K562 (cell line): ENCODE results near the gene STK11. TPM values are rescaled to one million over a fixed set of nuclear protein-coding genes. Genes with fewer than 3 reads are reported as not detected.

Experiments
- CHD7 ChIP-seq: fragments of 200-600 bp; sonication (generic); IDR thresholded peaks from one replicate; pipeline ENCODE4 v1.6.1; 2012; ENCODE audit warnings: mild to moderate bottlenecking, low read depth, low read length, inconsistent platforms
- EP400 ChIP-seq: fragments of 450-650 bp; IDR thresholded peaks from 2 replicates; pipeline ENCODE4 v1.6.1; 2017; ENCODE audit warnings: antibody characterized with exemption, mild to moderate bottlenecking, moderate library complexity
- GMEB1 ChIP-seq: fragments of 250-450 bp; sonication (Bioruptor Pico); IDR thresholded peaks from 2 replicates; pipeline ENCODE4 v1.4.0; 2020; ENCODE audit warnings: mild to moderate bottlenecking
- MTA1 ChIP-seq: fragments of 450-650 bp; IDR thresholded peaks from 2 replicates; pipeline ENCODE4 v1.6.1; 2017; ENCODE audit warnings: borderline replicate concordance
- PHTF2 ChIP-seq: fragments of 250-450 bp; sonication (Bioruptor Pico); IDR thresholded peaks from 2 replicates; pipeline ENCODE4 v1.5.0; 2021; ENCODE audit warnings: mild to moderate bottlenecking
- POLR2H ChIP-seq: IDR thresholded peaks from 2 replicates; pipeline ENCODE4 v1.6.1; 2016; ENCODE audit warnings: missing genetic modification characterization, low read depth, mild to moderate bottlenecking, control low read depth, missing compliant biosample characterization, moderate library complexity
- SFPQ ChIP-seq: fragments of 200-400 bp; formaldehyde crosslinking; IDR thresholded peaks from 2 replicates; pipeline ENCODE4 v1.6.1; 2017; ENCODE audit warnings: mild to moderate bottlenecking, low read depth, low read length, moderate library complexity
- SUPT5H ChIP-seq: fragments of 450-650 bp; IDR thresholded peaks from 2 replicates; pipeline ENCODE4 v1.6.1; 2016
- WHSC1 ChIP-seq: IDR thresholded peaks from one replicate; pipeline ENCODE4 v1.6.1; 2012; ENCODE audit warnings: low read length, control low read depth, inconsistent platforms
- ZBTB1 ChIP-seq: sonication (generic); formaldehyde crosslinking; IDR thresholded peaks from 2 replicates; pipeline ENCODE4 v1.8.1; 2023; ENCODE audit warnings: missing genetic modification reagents, low read depth, mild to moderate bottlenecking, borderline replicate concordance
- ZNF589 ChIP-seq: fragments of 200-800 bp; sonication (Bioruptor generic); IDR thresholded peaks from 2 replicates; pipeline ENCODE4 v1.6.1; 2016; ENCODE audit warnings: low read depth, missing genetic modification characterization, missing compliant biosample characterization
- ZNF644 ChIP-seq: fragments of 200-800 bp; sonication (Bioruptor generic); IDR thresholded peaks from 2 replicates; pipeline ENCODE4 v1.6.1; 2016; ENCODE audit warnings: low read depth, missing genetic modification characterization, missing compliant biosample characterization
- polyA plus RNA-seq, 8 experiments: library from polyadenylated mRNA; depleted of rRNA in 4 of 8; stranded (reverse) in 5 of 8; unstranded in 3 of 8; fragments of >200 nt; fragmentation: Nextera tagmentation in 2 of 8; fragmentation: Illumina TruSeq in 1 of 8; extraction: Ambion mirVana in 2 of 8; extraction: Trizol in 1 of 8; gene quantifications; 2 replicates each; pipeline versions ENCODE4 v1.2.1 to v1.2.3, GENCODE V29; 2011 to 2014; ENCODE audit warnings: inconsistent platforms in 1 of 8, missing spikeins in 1 of 8
- total RNA-seq, 7 experiments: library from RNA; depleted of rRNA in 6 of 7; stranded (reverse); fragments of >200 nt in 6 of 7; fragmentation: Illumina TruSeq in 2 of 7; extraction: Trizol in 2 of 7; gene quantifications; 2 replicates each; pipeline versions ENCODE4 v1.2.1 to v1.2.3, GENCODE V29; 2011 to 2021; ENCODE audit warnings: low replicate concordance in 1 of 7

The STK11 gene
- total and polyA plus RNA-seq, 9 of the 15 experiments (the other 6 are each of a cell fraction or from before 2014, with no cell fraction given), result 0.15 to 96.5 (median 31.7) TPM

- TF ChIP-seq CHD7 (no peak), WHSC1 (no peak), SFPQ (no peak), ZNF644 (no peak), EP400 (no peak), PHTF2 (CRISPR knock-in tag) (no peak), SUPT5H (peak; percentile 91), ZNF589 (CRISPR knock-in tag) (no peak), POLR2H (tag) (no peak), ZBTB1 (CRISPR knock-in tag) (no peak), GMEB1 (CRISPR knock-in tag) (no peak), MTA1 (no peak)
Observed at GRCh38 chr19:1259206-1259875, 53.8 kb downstream of the STK11 start (continued).
